GM19397 (cell line): ENCODE measurements around the gene LMAN2.
"Not testable (repeated sequence)": the region's sequence is repeated elsewhere in the genome, so short reads cannot be mapped to it uniquely, and the experiment has no call there.

Experiments used
- ATAC-seq: cut with Tn5 transposase; IDR thresholded peaks from one replicate; pipeline ENCODE4 v1.9.1; 2021; ENCODE audit warnings: mild to moderate bottlenecking, moderate library complexity; ENCODE audit not compliant: unreplicated experiment

The LMAN2 gene

DNA sequence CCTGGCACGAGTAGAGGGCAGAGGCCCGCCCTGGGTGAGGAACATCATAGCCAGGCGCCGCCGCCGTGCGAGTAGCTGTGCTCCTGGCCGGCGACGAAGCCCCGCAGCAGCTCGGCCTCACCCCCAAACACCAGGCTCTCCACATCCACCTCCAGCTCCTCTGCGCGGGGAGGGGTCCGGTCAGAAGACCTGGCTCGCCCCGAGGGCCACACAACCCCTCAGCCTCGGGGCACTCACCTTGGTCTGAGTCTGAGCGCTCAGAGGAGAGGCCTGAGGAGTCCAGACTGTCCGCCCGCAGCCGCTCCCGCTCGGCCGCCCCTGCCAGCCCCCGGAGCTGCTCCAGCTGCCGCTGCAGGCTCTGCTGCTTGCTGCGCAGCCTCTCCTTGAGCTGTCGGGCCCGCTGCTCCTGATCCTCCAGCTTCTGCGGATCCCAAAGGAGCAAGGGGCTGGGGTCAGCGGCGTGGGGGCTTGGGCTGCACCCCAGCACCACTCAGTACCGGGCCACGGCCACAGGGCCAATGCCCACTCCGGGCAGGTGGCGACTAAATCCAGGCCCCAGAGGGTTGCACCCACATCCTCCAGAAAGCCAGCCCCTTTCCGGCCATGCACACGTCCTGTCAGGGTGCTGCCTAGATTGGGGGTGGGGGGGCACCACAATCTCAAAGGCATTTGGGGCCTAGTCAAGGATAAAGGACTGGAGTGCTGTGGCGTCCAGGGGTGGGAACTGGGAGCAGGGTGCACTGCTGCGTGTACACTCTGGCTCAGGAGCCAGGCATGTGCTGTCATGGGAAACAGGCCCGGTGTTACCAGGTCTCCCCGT, 43.7 kb downstream of the LMAN2 start:
- ATAC-seq, result no peak

DNA sequence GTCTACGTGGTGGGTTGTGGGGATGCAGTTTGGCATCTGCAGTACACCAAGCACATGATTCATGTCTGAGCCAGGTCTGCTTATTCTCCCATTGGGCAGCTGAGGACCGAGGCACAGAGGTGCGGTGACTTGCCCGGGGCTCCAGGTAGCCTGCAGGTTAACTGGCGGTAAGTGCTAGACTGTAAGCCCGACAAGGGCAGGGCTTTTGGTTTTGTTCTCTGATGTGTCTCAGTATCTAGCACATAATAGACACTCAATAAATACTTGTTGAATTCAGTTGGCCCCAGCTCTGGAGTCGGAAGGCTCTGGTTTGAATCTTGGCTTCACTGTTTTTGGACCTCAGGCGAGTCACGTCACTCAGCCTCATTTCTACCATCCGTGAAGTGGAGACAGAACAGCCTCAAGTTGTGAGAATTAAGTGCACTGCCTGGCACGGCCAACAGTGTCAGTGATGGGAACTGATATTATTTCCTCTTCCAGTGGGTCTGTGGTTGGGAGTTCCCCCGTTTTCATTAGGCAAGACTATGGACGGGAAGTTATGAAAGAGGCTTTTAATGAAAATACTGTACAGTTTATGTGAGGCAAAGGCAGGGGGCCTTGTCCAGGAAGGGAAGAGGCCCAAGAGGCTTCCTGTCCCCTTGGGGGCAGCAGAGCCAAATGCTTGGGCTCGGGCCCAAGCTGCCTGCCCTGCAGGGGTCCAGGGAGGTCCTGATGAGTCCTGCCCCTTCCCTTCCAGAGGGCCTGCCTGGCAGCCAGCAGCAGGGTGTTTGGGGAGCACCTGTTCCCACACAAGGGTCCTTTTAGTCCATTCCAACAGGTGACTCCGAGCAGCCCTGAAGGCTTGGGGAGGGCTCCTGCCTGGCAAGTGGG, 44.6 kb downstream of the LMAN2 start:
- ATAC-seq, result no peak

DNA sequence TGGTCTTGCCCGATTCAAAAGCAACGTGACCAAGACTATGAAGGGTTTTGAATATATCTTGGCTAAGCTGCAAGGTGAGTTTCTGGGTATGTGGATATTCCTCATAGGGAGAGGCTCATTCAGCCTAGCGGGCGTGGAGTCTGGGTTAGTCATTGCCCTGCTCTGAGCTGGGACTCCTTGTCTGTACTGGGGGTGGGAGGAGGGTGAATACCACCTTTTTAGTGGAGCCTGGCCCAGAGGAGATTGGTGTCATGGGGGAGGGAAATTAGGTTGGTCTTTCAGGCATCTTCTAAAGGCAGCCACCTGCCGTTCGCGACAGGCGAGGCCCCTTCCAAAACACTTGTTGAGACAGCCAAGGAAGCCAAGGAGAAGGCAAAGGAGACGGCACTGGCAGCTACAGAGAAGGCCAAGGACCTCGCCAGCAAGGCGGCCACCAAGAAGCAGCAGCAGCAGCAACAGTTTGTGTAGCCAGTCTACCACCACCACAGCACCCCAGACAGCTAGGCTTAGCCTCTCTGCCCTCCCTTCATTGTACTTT, 45.3 kb downstream of the LMAN2 start:
- not testable (repeated sequence) for ATAC-seq

DNA sequence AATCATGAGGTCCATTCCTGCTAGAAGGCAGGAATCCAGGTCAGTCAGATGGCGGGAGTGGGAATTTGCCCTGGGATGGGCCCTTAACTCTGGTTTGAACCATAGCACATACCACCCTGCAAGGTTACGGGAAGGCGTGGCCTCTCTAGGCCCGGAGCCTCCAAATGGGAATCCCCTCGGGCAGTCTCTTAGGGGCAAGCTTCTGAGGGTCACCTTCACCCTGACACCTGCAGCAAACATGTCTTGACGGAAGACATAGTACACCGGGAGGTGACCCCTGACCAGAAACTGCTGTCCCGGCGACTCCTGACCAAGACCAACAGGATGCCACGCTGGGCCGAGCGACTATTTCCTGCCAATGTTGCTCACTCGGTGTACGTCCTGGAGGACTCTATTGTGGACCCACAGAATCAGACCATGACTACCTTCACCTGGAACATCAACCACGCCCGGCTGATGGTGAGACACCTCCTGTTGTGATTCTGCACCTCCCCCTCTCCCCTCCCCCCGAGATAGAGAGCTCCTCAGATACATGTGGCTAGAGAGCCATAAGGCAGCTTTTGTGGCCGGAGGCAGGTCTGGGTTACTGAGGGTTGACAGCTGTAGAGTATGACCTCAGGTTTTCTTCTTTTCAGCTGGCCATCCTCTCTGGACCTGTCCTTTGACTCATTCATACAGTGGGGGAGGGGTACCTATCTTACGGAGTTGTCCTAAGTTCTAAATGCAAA, 46.9 kb downstream of the LMAN2 start:
- no peak for ATAC-seq

DNA sequence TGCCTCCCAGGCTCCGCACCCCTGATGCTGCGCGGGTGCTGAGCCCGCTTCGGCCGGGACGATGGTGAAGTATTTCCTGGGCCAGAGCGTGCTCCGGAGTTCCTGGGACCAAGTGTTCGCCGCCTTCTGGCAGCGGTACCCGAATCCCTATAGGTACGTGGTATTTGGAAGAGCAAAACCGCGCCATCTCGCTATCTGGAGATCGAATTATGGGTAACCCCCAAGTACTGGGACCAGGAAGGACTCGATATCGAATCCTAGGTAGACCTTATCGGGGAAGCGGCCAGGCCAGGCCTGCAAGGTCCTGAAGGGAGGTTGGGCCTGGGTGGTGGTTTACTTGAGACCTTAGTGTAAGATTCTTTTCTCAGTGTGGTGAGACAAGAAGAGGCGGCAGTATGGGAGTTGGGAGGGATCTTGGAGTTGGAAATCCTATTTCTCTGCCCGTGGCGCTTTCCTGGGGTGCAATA, 47.5 kb downstream of the LMAN2 start:
- peak; percentile 2 for ATAC-seq

DNA sequence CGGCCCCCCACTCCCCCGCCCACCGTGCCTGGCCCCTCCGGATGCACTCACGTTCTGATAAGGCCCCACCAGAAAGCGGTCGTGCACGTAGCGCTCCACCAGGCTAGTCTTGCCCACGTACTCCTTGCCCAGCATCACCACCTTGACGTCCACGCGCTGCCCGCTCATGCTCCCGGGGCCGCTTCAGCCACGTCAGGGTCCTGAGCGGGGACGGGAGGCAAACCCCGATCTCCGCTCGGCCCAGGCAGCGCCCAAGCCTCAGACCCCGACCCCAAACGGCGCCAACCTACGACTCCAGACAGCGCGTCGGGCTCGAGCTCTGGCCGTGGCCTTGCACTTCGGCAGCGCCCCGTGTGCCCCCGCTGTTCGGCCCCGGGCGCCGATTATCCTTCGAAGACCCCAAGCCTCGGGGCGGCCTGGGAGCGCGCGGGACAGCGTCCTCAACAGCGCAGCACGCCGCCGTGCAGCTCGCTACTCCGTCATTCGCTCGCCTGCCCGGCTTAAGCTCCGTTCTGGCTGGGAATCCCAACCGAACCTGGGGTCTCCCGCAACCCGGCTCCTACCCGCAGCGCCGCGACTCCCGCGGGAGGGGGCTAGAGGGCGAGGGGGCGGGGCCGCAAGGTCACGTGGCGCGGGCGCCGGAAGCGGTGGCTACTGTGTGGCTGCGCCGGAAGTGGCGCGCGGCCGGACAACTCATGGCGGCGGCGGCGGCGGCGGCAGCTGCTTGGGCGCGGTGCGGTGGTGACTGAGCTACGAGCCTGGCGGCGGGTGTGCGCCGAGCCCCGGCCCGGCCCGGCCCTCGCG, 48.1 kb downstream of the LMAN2 start, which contains the start of the genes PRELID1 and RAB24:
TSS of gene PRELID1 (plus strand) at position 679 of the 804 bp plus-strand sequence. CDS start 187 bp downstream, outside the sequence.
TSS of gene RAB24 (minus strand) at position 599 of the 804 bp plus-strand sequence. CDS start at position 168, 431 bp downstream.
- ATAC-seq, result peak; percentile 64

DNA sequence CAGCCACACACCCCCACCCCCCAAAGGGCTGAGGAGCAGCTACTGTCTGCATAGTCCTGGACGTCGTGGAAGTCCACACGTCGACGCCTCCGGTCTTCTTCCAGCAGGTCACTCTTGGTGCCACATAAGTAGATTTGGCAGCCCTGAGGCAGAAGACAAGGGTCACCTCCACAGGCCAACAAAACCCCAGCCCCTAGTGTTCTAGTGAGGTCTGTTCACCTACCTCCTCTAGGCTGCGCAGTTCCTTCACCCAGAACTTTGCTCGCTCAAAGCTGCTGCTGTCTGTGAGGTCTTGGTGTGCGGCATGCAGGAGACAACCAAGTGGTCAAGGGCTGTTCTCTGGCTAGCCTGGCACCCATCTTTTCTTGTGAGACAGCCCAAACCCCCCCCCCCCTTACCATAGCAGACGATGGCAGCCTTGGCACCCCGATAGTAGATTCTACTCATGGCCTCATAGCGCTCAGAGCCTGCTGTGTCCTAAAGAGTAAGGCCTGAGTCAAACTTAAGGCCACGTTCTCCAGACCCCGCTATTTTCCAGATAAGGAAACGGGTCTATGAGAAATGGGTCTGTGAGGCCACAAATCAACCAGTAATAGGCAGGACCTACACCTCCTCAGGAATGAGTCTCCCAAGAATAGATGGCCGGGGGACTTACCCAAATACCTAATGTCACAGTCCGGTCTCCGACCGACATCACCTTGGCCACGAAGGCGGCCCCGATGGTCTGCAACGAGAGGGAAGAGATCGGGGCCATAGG, 48.9 kb downstream of the LMAN2 start:
- ATAC-seq, result no peak

DNA sequence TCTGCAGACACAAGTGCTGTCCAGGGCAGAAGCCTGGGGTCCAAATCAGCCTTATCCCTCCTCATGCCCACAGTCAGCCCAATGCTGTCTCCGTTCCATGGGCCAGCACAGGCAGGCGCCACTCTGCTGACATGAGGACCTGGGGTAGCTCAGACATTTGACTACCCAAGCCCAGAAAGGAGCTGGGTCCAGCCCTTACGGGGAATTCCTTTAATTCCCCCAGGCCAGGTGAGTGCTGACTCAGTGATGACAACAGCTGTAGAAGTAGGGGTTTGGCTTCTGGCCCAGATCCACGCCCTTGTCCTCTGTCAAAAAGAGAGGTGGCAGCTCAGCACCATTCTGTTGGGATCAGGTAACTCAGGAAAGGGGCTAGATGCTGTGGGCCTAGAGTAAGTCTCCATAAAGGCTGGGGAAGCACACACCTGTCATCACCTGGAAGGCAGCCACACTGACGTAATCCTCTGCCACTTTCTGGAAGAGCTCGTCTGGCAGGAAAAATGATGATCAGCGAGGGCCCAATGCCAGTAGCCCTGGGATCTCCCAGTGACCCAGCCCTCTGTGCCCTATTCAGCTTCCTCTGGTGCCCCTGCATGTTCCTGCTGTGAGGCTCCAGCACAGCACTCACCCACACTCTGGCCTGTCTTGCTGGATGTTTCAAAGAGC, 49.8 kb downstream of the LMAN2 start:
- ATAC-seq, result no peak

DNA sequence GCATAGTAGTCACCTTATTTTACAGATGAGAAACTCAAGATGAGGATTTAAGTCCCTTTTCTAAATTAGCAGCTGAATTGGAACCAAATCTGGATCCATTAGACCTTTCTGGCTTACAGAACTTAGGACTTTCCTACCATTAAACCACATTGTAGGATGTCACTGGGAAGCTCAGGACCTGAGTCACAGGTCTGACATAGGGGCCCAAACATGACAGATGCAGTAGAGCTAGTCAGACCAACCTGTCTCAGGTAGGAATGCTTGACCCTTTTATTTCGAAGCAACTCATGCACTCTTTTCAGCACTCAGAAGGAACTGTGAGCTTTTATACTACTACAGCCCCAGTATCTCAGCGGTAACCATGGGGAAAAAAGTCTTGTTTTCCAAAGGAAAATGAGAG, 50.5 kb downstream of the LMAN2 start:
- no peak for ATAC-seq

DNA sequence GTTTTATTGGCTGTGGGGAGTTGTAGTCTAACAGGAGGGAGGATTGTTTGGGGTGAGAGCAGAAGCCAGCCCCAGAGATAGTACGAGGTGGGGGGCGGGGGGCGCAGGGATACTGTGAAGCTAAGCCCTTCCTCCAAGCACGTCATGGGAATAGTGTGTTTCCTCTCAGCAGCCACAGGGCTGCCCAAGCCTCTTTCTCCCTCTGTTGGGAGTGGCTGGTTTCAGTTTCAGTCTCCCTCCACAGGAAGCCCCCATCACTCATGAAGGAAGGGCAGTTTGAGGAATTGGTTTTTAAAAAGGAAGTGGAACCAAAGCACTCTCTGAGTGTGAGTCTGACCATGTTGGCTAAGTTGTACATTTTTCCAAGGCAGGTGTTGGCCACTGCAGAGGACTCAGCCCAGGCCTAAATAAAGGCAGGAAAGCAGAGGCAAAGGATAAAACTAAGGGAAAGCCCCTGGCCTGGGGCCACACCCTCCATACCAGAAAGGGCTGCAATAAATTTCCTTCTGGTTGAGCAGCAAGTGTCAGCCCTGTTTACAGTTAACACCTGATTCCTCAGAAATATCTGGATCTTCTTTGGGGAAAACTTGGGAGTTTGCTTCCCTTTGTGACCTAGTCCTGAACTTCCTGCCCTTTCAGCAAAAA, 51.1 kb downstream of the LMAN2 start:
- no peak for ATAC-seq

DNA sequence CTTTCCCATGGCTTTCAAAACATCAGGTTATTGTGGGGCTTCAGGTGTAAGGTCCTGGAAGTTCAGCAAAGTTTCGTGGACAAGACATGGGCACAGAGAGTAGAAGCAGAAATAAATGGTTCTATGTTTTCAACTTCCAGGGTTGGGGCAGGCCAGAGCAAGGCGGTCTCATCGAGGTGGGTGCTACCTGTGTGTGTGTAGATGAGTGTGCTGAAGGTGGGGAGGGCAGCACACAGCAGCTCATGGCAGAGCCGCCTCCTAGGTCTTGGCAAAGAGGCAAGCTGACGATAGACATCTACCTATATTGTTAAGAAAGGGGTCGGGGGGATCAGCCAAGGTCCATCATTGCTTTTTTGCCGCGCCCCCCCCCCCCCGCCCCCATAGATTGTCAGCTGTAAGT, 51.8 kb downstream of the LMAN2 start:
- no peak for ATAC-seq

DNA sequence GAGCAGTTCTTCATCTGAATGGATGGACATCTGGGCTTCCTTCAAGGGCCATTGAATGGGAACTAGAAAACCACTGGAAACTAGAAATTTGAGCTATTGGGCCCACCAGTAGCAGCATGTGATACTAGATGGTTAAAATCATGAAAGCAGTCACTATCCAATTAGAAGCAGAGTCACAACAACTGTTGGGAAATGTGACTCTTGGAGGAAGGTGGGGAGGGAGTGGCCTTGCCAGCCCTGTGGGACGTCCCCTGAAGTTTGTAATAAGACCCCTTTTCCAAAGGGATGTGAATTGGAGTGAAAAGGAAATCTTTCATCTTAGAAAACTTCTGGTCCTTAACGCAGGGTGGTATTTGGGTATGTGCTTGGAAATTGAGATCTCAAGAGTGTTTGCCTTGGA, 53.5 kb downstream of the LMAN2 start:
- ATAC-seq, result no peak

DNA sequence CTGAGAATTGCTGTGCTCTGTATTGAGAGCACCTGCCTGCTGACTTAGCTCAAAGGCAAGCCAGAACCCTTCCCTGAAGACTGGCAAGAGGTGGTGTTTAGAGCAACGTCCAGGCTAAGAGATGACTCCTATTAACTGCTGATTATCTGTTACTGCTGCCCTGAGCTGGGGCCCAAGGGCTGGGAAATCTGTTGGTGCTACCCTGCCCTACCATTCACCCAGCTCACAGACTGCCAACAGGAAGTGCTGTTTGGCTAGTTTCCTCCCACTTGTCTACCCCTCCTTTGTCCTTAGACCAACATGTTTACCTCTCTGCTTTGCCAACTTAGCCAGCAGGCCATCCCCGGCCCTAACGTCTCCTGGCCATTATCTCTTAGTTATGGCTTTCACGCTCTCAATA, 54.9 kb downstream of the LMAN2 start:
- ATAC-seq, result no peak

DNA sequence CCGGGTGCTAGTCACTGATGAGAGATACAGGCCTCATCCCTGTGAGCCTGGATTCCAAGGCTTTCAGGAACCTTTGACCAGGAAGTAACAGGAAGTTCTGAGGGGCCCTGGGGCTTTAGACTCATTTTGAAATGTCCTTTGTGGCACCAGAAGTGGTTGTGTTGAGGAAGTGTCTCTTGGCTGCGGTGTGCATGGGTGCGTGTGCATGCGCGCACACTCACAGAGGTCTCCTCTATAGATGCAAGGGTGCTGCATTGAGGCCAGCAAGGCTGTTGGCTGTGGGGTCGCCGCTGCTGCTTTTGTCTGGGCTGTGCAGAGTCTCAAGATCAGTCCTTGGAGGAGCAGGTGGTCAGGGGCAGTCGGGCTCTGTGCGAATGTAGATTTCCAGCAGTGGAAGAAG, 55.5 kb downstream of the LMAN2 start:
- ATAC-seq, result no peak

DNA sequence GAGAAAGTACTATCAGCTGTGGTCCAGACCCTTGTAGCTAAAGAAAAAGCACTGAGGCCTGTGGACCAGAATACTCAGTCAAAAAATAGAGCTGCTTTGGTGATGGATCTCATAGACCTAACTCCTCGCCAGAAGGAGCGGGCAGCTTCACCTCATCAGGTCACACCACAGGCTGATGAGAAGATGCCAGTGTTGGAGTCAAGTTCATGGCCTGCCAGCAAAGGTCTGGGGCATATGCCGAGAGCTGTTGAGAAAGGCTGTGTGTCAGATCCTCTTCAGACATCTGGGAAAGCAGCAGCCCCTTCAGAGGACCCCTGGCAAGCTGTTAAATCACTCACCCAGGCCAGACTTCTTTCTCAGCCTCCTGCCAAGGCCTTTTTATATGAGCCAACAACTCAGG, 56.8 kb downstream of the LMAN2 start:
- ATAC-seq, result no peak

DNA sequence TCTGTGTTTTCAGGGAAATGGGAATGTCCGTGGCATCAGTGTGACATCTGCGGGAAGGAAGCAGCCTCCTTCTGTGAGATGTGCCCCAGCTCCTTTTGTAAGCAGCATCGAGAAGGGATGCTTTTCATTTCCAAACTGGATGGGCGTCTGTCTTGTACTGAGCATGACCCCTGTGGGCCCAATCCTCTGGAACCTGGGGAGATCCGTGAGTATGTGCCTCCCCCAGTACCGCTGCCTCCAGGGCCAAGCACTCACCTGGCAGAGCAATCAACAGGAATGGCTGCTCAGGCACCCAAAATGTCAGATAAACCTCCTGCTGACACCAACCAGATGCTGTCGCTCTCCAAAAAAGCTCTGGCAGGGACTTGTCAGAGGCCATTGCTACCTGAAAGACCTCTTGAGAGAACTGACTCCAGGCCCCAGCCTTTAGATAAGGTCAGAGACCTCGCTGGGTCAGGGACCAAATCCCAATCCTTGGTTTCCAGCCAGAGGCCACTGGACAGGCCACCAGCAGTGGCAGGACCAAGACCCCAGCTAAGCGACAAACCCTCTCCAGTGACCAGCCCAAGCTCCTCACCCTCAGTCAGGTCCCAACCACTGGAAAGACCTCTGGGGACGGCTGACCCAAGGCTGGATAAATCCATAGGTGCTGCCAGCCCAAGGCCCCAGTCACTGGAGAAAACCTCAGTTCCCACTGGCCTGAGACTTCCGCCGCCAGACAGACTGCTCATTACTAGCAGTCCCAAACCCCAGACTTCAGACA, 57.5 kb downstream of the LMAN2 start:
- no peak for ATAC-seq

DNA sequence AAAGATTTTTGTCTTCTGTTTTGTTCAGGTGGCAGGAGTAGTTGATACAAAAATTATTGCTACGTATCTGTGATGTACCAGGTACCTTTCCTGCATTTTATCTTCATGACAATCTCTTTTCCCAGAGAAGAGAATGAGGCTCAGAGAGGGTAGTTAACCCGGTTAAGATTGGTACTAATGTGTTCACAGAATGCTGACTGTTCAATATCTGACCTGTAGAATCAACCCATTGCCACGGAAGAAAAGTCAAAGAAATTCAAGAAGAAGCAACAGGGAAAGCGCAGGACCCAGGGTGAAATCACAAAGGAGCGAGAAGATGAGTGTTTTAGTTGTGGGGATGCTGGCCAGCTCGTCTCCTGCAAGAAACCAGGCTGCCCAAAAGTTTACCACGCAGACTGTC, 59.7 kb downstream of the LMAN2 start:
- ATAC-seq, result no peak
